GM18861 (cell line): ENCODE data around the gene SYDE1.

ENCODE experiments used
- ATAC-seq: cut with Tn5 transposase; IDR thresholded peaks from one replicate; pipeline ENCODE4 v1.9.1; 2021; ENCODE audit not compliant: unreplicated experiment

SYDE1 gene

DNA sequence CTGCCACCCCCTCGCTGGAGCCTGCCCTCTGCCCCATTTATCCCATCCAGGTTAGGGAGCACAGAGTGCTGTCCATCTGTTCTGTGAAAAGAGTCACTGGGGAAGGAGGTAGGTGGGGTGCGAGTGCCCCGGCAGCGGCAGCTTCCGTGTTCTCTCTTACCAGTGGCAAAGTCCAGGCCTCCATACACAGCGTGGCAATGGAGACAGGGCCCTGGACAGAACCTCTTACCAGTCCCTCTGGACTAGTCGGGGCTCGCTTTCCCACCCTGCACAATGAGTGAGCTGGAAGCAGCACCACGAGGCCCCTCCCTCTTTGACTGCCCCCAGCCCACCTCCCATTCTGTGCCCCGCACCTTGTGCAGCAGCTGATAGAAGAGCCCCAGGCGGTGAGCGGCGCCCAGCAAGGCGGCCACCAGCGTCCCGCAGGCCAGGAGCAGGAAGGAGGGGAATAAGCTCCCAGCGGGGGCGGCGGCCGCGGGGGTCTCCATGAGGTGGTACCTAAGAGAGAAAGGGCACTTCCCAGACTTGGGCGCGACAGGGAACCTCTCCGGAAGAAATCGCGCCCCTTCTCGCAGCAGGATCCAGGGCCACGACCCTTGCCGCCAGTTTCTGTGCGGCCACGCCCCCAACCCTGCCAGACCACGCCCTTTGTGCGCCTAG is 17.5 kb downstream of the SYDE1 start:
- ATAC-seq: no peak

DNA sequence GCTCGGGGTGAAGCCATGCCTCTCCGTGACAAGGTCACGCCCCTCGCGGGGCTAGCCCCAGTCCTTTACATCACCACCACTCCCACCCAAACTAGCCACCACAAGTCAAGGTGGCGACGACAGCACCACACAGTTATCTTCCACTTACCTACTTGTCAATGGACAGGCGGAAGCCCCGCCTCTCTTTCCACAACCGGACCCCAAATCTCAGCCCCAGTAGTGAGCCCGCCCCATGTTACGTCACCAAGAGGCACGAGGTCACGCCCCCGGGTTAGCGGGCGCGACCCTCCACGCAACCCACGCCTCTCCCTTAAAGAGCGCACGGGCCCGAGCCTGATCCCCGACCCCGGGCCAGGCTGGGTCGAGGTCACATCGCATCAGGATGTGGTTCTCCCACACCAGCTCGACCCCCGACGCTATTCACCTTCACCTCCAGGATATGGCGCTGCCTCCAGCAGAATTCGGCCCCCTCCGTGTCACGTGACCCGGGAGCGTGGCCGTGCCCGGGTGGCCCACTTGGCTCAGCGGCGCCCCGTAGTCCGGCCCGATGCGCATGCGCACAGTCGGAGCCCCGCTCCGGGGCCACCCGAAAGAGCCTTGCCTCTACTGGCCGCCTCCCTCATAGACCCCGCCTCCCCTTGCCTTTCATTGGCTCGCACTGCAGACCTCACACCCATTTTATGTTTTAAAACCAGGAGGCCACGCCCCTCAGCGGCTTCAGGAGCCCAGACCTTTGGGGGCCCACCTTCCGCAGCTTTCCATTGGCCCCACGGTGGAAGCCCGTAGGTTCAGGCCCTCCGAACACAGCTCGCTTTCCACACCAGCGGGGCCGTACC is 18.2 kb downstream of the SYDE1 start:
- peak; percentile 84 for ATAC-seq

DNA sequence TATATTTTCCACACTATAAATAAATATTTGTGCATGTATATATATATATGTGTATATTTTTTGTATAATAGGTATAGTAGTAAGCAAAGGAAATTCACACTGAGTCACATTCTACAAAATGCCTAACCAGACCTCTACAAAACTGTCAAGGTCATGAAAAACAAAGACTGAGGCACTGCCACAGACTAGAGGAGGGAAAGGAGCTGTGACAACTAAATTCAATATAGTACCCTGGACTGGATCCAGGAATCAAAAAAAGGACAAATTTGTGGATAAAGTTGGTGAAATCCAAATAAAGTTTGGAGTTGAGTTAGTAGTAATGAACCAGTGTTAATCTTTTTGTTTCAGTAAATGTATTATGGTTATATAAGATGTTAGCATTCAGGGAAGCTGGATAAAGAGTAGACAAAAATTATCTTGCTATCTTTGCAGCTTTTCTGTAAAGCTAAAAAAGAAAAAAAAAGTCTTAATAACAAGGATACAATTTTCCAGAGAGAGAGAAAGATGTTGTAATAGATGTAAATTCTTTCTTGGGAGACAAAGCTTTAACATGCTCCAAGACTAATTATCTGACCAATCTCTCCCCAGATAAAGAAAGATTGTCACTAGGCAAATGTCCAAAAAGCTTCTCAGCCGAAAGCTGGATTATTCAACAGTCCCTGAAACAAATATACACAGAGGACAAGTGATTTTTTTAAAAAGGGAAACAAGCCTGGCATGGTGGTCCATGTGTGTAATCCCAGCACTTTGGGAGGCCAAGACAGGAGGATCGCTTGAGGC is 19.1 kb downstream of the SYDE1 start:
- no peak for ATAC-seq

DNA sequence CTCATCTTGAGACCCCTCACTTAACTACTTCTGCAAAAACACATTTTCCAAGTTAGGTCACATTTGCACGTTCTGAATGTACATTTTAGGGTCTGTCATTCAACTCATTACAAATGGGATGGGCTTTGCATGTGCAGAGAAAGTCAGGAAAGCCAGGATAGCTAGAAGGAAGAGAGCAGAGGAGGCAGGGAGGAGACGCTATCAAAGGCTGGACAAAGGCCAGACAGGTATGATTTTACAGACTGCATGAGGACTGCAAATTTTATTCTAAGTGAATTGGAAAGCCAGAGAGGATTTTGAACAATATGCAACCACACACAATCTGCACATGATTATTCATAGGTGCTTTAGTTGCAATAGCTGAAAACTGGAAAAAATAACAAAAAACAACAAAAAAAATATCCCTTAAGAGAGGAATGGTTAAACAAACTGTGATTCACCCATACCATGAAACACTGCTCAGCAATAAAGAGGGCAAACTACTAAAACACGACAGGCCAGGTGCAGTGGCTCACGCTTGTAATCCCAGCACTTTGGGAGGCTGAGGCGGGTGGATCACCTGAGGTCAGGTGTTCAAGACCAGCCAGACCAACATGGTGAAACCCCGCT is 21.1 kb downstream of the SYDE1 start:
- ATAC-seq: no peak

DNA sequence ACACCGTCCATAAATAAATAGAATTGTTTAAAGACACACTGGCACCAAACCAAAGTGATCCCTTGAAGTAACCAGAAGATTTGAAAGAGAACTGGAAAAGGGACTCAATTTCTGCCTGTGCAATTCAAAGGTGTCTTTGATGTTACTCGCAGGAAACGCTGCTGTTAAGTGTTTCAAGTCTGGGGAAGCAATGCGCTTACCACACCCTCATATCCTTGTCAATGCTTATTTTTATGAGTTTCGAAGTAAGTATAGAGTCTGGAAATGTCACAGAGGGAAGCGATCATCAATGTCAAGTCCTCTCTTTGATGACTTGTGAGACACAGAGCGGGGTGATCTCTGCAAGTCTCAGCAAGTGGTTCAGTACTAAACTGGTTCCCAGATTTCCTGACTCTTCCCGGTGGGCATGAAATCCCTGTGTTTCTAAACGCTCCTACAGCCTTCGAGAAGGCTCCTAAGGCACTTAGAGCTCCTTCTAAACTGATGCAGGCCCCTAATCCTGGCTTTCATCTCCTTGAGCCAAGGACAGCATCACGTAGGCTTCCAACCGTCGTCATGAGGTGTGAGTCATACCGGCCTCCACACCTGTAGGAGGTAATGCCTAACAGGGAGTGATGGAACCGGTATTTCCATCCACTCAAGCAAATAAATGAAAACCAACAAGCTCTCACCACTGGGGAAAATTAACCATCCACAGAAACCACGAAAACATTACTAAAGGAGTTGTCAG is 22.8 kb downstream of the SYDE1 start:
- ATAC-seq: no peak

DNA sequence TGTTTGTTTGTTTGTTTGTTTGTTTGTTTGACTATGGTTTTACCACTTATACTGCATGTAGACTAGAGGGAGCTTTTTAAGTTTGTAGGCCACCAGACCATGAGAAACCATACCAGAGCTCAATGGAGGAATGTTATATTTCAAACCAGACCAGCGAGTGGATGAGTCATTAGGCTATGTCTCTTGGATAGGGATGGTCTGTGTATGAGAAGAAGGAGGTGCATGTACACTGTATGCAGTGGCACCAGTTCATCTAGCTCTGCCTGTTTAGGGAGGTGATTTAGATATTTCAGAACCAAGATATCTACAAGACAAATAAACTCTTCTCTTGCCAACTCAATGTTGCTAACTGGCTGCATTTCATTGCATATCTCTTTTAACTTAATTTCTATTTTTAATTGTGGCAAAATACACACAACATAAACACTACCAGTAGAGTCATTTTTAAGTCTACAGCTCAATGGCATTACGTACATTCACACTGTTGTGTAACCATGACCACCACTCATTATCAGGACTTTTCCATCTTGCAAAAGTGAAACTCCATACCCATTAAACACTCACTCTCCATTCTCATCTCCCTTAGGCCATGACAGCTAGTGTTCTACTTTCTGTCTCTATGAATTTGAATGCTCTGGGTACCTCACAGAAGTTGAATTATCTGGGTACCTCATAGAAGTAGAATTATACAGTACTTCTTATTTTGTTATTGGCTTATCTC is 29.2 kb downstream of the SYDE1 start:
- no peak for ATAC-seq

DNA sequence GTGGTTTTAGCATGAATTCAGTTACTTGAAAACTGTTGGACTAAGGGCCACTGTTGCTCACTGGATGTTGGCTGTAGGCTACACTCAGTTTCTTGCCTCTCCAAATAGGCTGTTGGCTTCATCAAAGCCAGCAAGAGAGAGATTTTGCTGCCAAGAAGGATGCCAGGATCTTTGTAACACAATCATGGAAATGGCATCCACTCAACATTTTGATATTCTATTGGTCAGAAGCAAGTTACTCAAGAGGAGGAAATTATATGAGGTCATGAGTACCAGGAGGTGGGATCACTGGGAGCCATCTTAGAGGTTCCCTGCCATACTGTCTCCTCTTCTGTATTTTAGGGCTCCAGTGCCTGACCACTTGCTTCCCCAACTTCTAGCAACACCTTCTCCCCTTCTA is 30.6 kb downstream of the SYDE1 start:
- ATAC-seq: no peak

DNA sequence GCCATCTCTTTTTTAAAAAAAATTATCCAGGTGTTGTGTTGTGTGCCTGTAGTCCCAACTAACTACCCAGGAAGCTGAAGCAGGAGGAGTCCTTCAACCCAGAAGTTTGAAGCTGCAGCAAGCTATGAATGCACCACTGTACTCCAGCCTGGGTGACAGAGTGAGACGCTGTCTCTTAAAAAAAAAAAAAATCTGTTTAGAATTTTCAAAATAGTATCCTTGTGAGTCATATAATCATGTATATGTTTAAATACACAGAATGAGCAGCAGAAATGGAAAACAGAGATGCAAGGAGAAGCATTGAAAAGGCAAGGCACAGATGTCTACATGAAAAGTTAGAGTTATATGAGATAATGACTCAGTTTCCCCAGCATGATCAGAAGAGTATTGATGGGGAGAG is 31.2 kb downstream of the SYDE1 start:
- no peak for ATAC-seq

DNA sequence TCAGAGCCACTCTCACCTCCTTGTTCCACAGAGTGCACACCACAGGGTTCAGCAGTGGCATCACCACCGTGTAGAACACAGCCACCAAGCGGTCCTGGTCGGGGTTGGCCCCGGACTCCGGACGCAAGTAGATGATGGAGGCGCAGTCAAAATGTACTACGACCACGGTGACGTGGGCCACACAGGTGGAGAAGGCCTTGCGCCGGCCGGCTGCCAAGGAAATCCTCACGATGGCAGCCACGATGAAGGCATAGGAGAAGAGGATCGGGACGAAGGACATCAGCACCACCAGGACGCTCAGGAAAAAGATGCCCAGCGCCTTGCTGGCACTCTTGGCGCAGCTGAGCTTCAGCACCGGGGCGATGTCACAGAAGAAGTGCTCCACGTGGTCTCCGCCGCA is 33.9 kb downstream of the SYDE1 start:
- ATAC-seq: no peak

DNA sequence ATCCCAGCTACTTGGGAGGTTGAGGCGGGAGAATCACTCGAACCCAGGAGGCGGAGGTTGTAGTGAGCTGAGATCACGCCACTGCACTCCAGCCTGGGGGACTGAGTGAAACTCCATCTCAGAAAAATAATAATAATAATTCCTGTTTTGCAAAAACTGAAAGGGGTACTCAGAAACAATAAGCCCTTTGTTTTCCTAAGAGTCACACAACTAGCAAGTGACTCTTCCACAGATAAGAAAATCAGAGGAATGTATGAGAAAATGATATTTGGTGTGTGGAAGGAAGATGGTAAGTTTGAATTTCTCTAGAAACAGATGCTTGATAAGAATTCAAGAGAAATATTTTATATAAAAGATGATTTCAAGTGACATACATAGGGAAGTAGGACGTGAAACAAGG is 35.1 kb downstream of the SYDE1 start:
- no peak for ATAC-seq

DNA sequence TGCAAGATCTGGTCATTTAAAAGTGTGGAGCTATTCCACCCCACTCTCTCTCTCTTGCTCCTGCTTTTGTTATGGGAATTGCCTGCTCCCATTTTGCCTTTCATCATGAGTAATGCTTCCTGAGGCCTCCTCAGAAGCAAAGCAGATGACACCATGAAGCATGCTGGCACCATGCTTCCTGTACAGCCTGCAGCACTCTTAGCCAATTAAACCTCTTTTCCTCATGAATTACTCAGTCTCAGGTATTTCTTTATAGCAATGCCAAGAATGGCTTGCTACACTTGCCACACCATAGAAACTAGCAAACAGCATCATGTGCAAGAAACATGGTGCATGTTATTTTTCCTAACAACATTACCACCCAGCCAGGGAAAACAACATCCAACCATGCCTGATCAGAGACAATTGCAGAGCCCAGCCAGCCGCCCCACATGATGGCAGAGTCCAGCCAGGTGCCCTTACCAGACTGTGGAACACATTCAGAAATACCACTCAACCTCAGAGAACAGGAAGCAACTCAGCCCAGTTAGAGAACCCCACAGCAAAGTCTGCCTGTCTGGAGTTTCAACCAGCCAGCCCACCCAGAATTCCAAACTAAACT is 36.9 kb downstream of the SYDE1 start:
- ATAC-seq: no peak

DNA sequence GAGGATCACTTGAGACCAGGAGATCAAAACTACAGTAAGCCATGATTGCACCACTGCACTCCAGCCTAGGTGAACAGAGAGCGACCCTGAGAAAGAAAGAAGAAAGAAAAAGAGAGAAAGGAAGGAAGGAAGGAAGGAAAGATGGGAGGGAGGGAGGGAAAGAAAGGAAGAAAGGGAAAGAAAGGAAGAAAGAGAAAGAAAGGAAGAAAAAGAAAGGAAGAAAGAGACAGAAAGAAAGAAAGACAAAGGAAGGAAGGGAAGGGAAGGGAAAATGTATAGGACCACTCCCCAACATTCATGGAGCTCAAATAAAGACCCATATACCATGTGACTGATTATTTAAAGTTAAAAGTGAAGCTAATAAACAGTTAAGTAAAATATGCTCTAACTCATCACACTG is 39.9 kb downstream of the SYDE1 start:
- no peak for ATAC-seq

DNA sequence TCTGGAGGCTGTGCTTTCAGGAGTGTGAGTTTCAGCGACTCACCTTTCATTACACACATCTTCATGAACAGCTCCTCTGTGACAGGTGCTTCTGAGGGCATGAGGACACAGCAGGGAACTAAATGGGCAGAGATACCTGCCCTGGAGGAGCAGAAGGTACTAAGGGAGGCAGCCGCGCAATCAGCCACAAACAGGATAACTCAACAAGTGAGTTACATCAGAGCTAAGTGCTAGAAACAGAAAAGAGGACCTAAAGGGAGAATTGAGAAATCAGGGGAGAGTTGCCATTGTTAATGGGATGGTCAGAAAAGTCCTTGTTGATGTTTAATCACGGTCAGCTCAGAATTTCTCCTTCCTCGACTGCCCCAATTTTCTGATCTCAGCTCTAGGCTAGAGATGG is 42.5 kb downstream of the SYDE1 start:
- ATAC-seq: no peak

DNA sequence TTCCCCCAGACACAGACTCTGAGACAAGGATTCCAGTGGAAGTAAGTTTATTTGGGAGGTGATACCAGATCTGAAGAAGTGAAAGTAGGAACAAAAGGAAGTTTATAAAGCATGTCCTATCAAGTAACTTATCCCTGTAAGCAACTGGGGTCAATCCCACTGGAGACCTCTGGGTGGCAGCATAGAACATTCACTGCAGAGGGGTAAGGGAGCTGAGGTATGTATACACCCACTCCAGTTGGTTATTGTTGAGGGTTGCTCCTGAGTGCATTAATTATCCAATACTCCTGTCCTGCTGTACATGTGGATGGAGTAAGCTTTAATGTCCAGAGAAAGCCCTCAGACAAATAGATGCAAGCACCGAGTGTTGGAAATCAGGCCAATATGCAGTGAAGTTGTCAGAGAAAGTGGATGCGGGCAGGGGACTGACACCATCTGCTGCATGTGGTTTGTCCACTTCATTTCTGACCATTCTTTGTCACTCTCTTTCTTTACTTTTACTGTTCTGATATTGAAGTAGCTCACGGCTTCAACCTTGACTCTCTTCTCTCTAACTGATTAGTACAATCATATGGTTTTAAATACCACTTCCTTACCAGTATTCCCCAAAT is 46.9 kb downstream of the SYDE1 start:
- no peak for ATAC-seq

DNA sequence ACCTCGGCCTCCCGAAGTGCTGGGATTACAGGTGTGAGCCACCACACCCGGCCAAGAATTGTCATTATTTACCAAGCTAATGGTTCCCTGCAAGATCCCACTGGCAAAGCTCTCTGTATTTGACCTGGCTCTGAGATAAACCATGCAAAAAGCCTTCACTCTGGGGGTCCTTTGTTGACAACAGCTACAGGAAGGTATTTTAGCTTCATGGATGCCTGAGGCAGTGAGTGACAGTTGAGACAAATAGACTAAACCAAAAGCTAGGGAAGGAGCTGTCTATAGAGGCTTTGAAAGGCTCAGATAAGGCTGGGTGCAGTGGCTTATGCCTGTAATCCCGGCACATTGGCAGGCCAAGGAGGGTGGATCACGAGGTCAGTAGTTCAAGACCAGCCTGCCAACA is 48.1 kb downstream of the SYDE1 start:
- no peak for ATAC-seq

DNA sequence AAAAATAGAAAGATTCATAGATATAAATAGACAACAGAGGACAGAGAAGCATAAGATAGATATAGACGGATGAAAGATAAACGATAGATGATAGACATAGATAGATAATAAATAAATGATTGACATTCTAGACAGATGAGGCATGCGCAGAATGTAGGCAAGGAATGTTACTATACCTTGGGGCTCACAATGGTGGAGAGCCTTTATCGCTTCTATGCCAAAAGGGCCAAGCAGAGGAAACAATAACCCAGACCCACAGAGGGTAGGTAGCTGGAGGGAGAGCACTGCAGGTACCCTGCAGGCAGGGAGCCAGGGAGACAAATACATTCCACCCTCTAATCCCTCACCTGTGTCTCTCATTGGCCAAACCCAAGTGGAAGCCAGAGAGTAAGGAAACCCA is 49.2 kb downstream of the SYDE1 start:
- ATAC-seq: no peak

DNA sequence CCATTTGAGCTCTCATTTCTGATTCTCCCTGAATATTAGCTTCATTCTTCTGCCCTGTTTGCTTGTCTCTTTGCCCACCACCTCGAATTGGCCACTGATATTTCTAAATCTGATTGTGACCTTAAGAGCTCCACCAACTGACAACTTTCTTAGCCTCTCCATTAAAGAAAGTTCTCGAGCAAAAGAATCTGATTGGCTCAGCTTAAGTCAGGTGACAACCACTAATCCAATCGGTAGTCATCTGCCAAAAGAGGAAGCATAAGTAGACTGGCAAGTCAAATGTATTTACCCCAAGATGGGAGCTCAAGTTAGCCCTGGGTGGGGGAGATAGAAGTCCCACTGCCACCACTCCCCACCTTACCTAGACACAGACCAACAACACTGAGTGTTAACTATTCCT is 52.0 kb downstream of the SYDE1 start:
- ATAC-seq: no peak

DNA sequence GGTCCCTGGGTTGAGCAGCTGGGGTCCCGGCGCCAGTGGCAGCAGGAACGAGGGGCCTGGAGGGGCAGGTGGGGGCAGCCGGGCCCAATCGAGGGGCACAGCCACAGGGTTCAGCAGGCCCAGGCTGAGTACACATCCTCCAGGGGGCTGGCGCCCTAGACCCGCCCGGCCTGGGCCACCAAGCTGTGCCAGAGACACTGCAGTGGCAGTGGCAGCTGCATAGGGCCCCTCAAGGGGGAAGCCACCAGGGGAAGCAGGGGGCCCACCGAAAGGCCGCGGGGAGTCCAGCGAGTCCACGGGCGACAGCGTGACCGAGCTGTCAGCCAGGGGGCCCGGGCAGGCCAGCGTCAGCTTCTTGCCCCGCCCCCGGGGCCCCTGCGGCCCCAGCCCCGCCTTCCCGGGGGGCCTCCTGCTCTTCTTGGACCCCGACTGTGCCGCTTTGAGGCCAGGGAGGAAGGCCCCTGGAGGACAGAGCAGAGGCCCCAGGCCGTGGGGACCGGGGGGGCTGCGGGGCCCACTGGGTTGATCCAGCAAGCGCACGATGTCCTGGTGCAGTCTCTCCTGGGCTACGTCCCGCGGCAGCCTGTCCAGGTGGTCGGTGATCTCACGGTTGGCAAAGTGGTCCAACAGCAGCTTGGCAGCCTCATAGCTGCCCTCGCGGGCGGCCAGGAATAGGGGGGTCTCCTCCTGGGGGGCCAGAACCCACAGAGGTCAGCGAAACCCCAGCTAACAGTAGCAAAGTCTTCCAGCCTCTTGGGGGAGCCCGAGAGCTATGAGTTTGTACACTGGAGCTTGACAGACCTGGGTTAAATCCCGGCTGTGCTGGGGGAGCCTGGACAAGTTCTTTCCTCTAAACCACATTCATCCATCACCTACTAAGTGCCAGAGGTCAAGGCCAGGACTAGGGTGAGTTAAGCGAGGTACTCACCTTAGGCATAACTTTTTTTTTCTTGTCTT is 54.1 kb downstream of the SYDE1 start:
- ATAC-seq: no peak
